IMR-90 (cell line): Measurements from ENCODE around the gene GJC2. TPM values are rescaled to one million over a fixed set of nuclear protein-coding genes. Genes with fewer than 3 reads are reported as not detected.

Source experiments
- ATAC-seq: fragments of 200-7000 bp; cut with Tn5 transposase; 2 replicates; pipeline ENCODE4 v1.9.1; 2020; ENCODE audit warnings: low read depth, mild to moderate bottlenecking, moderate library complexity
- BruUV-seq: library from RNA; stranded (reverse); fragments of 400-500 nt; replicated peaks from 2 replicates; lab custom pipeline; 2021; lab: Mats Ljungman, UMichigan
- CTCF ChIA-PET: fragments of 300-600 bp; formaldehyde crosslinking; extraction: SDS; loops from one replicate; lab custom pipeline; 2021; ENCODE audit warnings: antibody characterized with exemption; lab: Yijun Ruan, JAX
- POLR2A ChIA-PET: fragments of 300-600 bp; sonication (Branson Sonifier 250); formaldehyde crosslinking; loops from one replicate; lab custom pipeline; 2022; ENCODE audit warnings: antibody characterized with exemption; ENCODE audit not compliant: unreplicated experiment; lab: Charles Lee
- DNase-seq: peaks from one replicate; pipeline ENCODE4 v3.0.0; 2013
- H2AFZ ChIP-seq: replicated peaks from 2 replicates; pipeline ENCODE3; 2013; ENCODE audit warnings: low read length, mild to moderate bottlenecking; ENCODE audit not compliant: poor library complexity
- H2AK5ac ChIP-seq: 2 replicates; pipeline ENCODE4 v1.6.1; 2013; ENCODE audit warnings: low read depth, low read length, inconsistent platforms
- H2AK9ac ChIP-seq: replicated peaks from 2 replicates; pipeline ENCODE3; 2013; ENCODE audit warnings: mild to moderate bottlenecking, low read depth, low read length, moderate library complexity; ENCODE audit not compliant: poor library complexity
- H2BK120ac ChIP-seq: 2 replicates; pipeline ENCODE4 v1.6.1; 2013; ENCODE audit warnings: low read depth, low read length, inconsistent platforms
- H2BK15ac ChIP-seq: 3 replicates; pipeline ENCODE4 v1.6.1; 2013; ENCODE audit warnings: low read depth, low read length, inconsistent platforms
- H2BK20ac ChIP-seq: 2 replicates; pipeline ENCODE4 v1.6.1; 2013; ENCODE audit warnings: low read depth, mild to moderate bottlenecking, inconsistent platforms, low read length, moderate library complexity
- H2BK5ac ChIP-seq: 2 replicates; pipeline ENCODE4 v1.6.1; 2013; ENCODE audit warnings: mild to moderate bottlenecking, low read depth, low read length, inconsistent platforms; ENCODE audit not compliant: poor library complexity, severe bottlenecking
- H3K14ac ChIP-seq: replicated peaks from 2 replicates; pipeline ENCODE4 v1.6.1; 2013; ENCODE audit warnings: low read depth, low read length, inconsistent platforms
- H3K18ac ChIP-seq: 2 replicates; pipeline ENCODE4 v1.6.1; 2013; ENCODE audit warnings: low read depth, low read length, control low read depth
- H3K23ac ChIP-seq: 2 replicates; pipeline ENCODE4 v1.6.1; 2013; ENCODE audit warnings: low read depth, low read length, inconsistent platforms
- H3K27ac ChIP-seq: 2 replicates; pipeline ENCODE4 v1.5.1; 2013; ENCODE audit warnings: mild to moderate bottlenecking, control low read depth, low read length; ENCODE audit not compliant: insufficient read depth
- H3K27me3 ChIP-seq: 2 replicates; pipeline ENCODE4 v1.6.1; 2013; ENCODE audit warnings: low read length; ENCODE audit not compliant: control insufficient read depth, insufficient read depth
- H3K36me3 ChIP-seq: 2 replicates; pipeline ENCODE4 v1.6.1; 2013; ENCODE audit warnings: low read length, mixed read lengths; ENCODE audit not compliant: control insufficient read depth, insufficient read depth
- H3K4ac ChIP-seq: 2 replicates; pipeline ENCODE4 v1.6.1; 2013; ENCODE audit warnings: low read depth, low read length, inconsistent platforms
- H3K4me1 ChIP-seq: 2 replicates; pipeline ENCODE4 v1.6.1; 2013; ENCODE audit warnings: low read length, mixed read lengths; ENCODE audit not compliant: control insufficient read depth, insufficient read depth
- H3K4me2 ChIP-seq: 2 replicates; pipeline ENCODE4 v1.6.1; 2013; ENCODE audit warnings: low read depth, mild to moderate bottlenecking, control low read depth, low read length, moderate library complexity
- H3K4me3 ChIP-seq: 2 replicates; pipeline ENCODE4 v1.5.1; 2013; ENCODE audit warnings: low read depth, mild to moderate bottlenecking, control low read depth, low read length, moderate library complexity; ENCODE audit not compliant: insufficient read depth
- H3K56ac ChIP-seq: 2 replicates; pipeline ENCODE4 v1.6.1; 2013; ENCODE audit warnings: low read length, inconsistent platforms; ENCODE audit not compliant: insufficient read depth; ENCODE audit errors: extremely low read depth
- H3K79me1 ChIP-seq, 2 experiments: 2 replicates each; pipeline ENCODE4 v1.6.1; 2013; ENCODE audit warnings: low read length in 2 of 2, inconsistent platforms in 1 of 2, low read depth in 1 of 2
- H3K9ac ChIP-seq: 2 replicates; pipeline ENCODE4 v1.6.1; 2013; ENCODE audit warnings: low read depth, low read length, control low read depth
- H3K9me1 ChIP-seq: 2 replicates; pipeline ENCODE4 v1.6.1; 2013; ENCODE audit warnings: low read length, inconsistent platforms; ENCODE audit not compliant: insufficient read depth
- H3K9me3 ChIP-seq: 2 replicates; pipeline ENCODE4 v1.6.1; 2013; ENCODE audit warnings: low read length; ENCODE audit not compliant: control insufficient read depth, insufficient read depth
- H4K20me1 ChIP-seq: 2 replicates; pipeline ENCODE4 v1.6.1; 2013; ENCODE audit warnings: low read length, inconsistent platforms; ENCODE audit not compliant: insufficient read depth
- H4K5ac ChIP-seq: 2 replicates; pipeline ENCODE4 v1.6.1; 2013; ENCODE audit warnings: mild to moderate bottlenecking, low read depth, low read length, control low read depth
- H4K8ac ChIP-seq, 2 experiments: 2 replicates each; pipeline ENCODE4 v1.6.1; 2013; ENCODE audit warnings: low read depth in 2 of 2, low read length in 2 of 2, control low read depth in 1 of 2, inconsistent platforms in 1 of 2
- H4K91ac ChIP-seq: 2 replicates; pipeline ENCODE4 v1.6.1; 2013; ENCODE audit warnings: low read depth, low read length, inconsistent platforms; ENCODE audit not compliant: insufficient read depth
- CEBPB ChIP-seq: IDR thresholded peaks from 2 replicates; pipeline ENCODE4 v1.6.1; 2012; ENCODE audit warnings: low read depth, low read length, improper control_type of control experiment
- FOS ChIP-seq: fragments of 150-350 bp; IDR thresholded peaks from 2 replicates; pipeline ENCODE4 v1.6.1; 2016; ENCODE audit warnings: low read depth, low read length
- MAFK ChIP-seq: IDR thresholded peaks from 2 replicates; pipeline ENCODE4 v1.6.1; 2012; ENCODE audit warnings: low read depth, low read length, improper control_type of control experiment
- POLR2A ChIP-seq: IDR thresholded peaks from 2 replicates; pipeline ENCODE4 v1.6.1; 2012; ENCODE audit warnings: mild to moderate bottlenecking, low read depth, low read length
- RCOR1 ChIP-seq: IDR thresholded peaks from 2 replicates; pipeline ENCODE4 v1.6.1; 2012; ENCODE audit warnings: mild to moderate bottlenecking, low read length, improper control_type of control experiment; ENCODE audit not compliant: insufficient replicate concordance
- RFX5 ChIP-seq: IDR thresholded peaks from 2 replicates; pipeline ENCODE4 v1.8.0; 2012; ENCODE audit warnings: low read depth, mild to moderate bottlenecking, low read length, moderate library complexity
- SMC3 ChIP-seq: fragments of 150-350 bp; IDR thresholded peaks from 2 replicates; pipeline ENCODE4 v1.6.1; 2016; ENCODE audit warnings: low read depth, mild to moderate bottlenecking, antibody characterized with exemption, low read length, moderate library complexity
- WGBS, 2 experiments: methylation state at CpG; one replicate each; pipeline versions ENCODE4 v1.1.5 to v1.1.7; 2013; ENCODE audit warnings: missing lambda C conversion rate in 2 of 2; ENCODE audit not compliant: insufficient read length in 1 of 2; ENCODE audit errors: extremely low coverage in 2 of 2; 5-methylcytosine and 5-hydroxymethylcytosine counted together
- dilution Hi-C: fragments of 300-500 bp; cut with HindIII; formaldehyde crosslinking; loops from one replicate; pipeline ENCODE4 v1.14.3; 2018; ENCODE audit warnings: low sequenced_read_pairs; ENCODE audit not compliant: unreplicated experiment
- in situ Hi-C: fragments of 300-500 bp; cut with MboI; formaldehyde crosslinking; loops from 3 replicates; pipeline ENCODE4 v1.14.3; 2019; ENCODE audit warnings: low sequenced_read_pairs, inconsistent platforms, mixed read lengths
- intact Hi-C: fragments of 100-400 bp; cut with micrococcal nuclease; formaldehyde crosslinking; loops from 2 replicates; pipeline ENCODE4 v1.10.0; 2022
- polyA plus RNA-seq, 3 experiments: library from polyadenylated mRNA; depleted of rRNA; stranded (reverse); fragments of >200 nt; gene quantifications; 2 replicates each; pipeline ENCODE4 v1.2.3, GENCODE V29; 2012; ENCODE audit warnings: low replicate concordance in 1 of 3
- total RNA-seq: library from RNA; depleted of rRNA; stranded (reverse); fragments of >200 nt; gene quantifications from 2 replicates; pipeline ENCODE4 v1.2.3, GENCODE V29; 2012

The GJC2 gene
- total and polyA plus RNA-seq, 2 of the 4 experiments (the other 2 are of a cell fraction) = 1.1 to 1.7 TPM

GRCh38 chr1:228139406-228139930, 10.3 kb upstream of the GJC2 start:
- H3K9ac ChIP-seq = peak overlapping the region; percentile 67
- POLR2A ChIA-PET = no interaction called here
- BruUV-seq = no TSS peak

More at GRCh38 chr1:228139406-228139930, 10.3 kb upstream of the GJC2 start:
- Histone ChIP-seq H4K91ac (peak overlapping the region; percentile 66; the same call in 1 of the 2 replicates), H2BK5ac (peak overlapping the region; percentile 55), H4K8ac (peak overlapping the region; percentile 98), H3K9me3 (no peaks in the 10 kb centered on the region), H2AK5ac (peak overlapping the region; percentile 82), H2BK15ac (0 out of 3 replicates have a peak overlapping the region, but pooled peaks have one; percentile 13), H3K27ac (peak overlapping the region; percentile 69), H2AK9ac (peak overlapping the region; percentile 97), H3K36me3 (peaks cover 5% of the 10 kb centered on the region), H2BK120ac (peak overlapping the region; percentile 68), H3K4me3 (peak overlapping the region; percentile 84), H3K27me3 (peaks cover 10% of the 10 kb centered on the region), H3K9me1 (peaks cover 24% of the 10 kb centered on the region), H4K20me1 (peaks cover 39% of the 10 kb centered on the region), H3K14ac (peak overlapping the region; percentile 84), H3K4ac (peak overlapping the region; percentile 83), H4K5ac (peak overlapping the region; percentile 71), H3K4me2 (peak overlapping the region; percentile 51), H3K79me1 (peaks cover 0 to 38% of the 10 kb centered on the region in 2 experiments; a peak in 2 of 4 replicates), H2BK20ac (no peak overlapping the region), H3K4me1 (peaks cover 19% of the 10 kb centered on the region), H3K56ac (no peak overlapping the region), H3K23ac (peak overlapping the region; percentile 78; the same call in 1 of the 2 replicates), H3K18ac (peak overlapping the region; percentile 16; the same call in 1 of the 2 replicates), H2AFZ (peak overlapping the region; percentile 93)
- intact Hi-C loops = loop anchor here (10.0 kb wide), 1 partner anchor 135 kb away; no protein-coding TSS in a partner anchor
- CTCF ChIA-PET = no interaction called here
- dilution Hi-C loops = no loop called here
- in situ Hi-C loops = loop anchor here (10.0 kb wide), 1 partner anchor 365 kb away; no protein-coding TSS in a partner anchor
- ATAC-seq = no peak
- WGBS, 2 experiments = 29% methylated on average over 7 of the region's 30 CpGs; no CpG with 5 or more reads in 1 of the 2 experiments
- no peak for DNase-seq
- TF ChIP-seq RFX5 (no peak), POLR2A (no peak), CEBPB (no peak), SMC3 (no peak), MAFK (no peak), FOS (no peak), RCOR1 (no peak)
